ENCODE measurements around the gene PSMB3. TPM values are rescaled to one million over a fixed set of nuclear protein-coding genes. Genes with fewer than 3 reads are reported as not detected.

PSMB3 gene
- total and polyA plus RNA-seq, 9 of the 15 experiments (the other 6 are each of a cell fraction or from before 2014, with no cell fraction given): 460 to 2,775 (median 574) TPM

DNA sequence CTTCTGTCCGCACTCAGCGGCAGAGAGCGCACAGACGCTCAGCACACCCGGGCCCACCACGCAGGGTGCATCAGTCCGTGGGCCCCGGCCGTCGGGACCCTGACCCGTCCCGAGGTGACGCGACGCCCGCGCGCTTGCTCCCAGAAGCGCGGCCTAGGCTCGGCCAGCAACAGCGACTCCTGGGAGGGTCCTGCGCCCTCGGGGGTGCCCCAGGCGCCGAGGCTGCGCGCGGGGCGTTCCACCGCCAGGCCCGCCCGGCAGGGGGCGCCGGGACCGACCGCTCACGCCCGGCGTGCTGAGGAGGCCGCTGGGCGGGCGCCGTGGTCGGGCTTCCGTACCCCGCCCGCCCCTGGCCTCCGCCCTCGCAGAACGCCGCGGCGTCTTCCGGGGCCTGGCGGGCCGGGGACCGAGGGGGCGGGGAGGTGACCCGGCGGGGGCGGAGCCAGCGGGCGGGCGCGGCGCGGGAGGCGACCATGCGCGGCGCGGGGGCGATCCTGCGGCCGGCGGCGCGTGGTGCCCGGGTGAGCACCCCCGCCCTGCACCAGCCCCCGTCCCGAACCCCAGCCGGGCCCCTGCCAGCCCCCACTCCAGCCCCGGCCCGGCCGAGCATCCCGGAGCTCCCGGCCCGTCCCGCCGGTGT, 22.5 kb upstream of the PSMB3 start, which contains the start of gene CISD3 (continued):
- TF ChIP-seq, protein P1, sequence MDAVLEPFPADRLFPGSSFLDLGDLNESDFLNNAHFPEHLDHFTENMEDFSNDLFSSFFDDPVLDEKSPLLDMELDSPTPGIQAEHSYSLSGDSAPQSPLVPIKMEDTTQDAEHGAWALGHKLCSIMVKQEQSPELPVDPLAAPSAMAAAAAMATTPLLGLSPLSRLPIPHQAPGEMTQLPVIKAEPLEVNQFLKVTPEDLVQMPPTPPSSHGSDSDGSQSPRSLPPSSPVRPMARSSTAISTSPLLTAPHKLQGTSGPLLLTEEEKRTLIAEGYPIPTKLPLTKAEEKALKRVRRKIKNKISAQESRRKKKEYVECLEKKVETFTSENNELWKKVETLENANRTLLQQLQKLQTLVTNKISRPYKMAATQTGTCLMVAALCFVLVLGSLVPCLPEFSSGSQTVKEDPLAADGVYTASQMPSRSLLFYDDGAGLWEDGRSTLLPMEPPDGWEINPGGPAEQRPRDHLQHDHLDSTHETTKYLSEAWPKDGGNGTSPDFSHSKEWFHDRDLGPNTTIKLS (IDR thresholded peaks at IDR 0.05; ENCODE audit: borderline replicate concordance, low read depth): 0 out of 2 replicates have a peak, but pooled peaks have one; percentile 37
- TF ChIP-seq CBFB (CRISPR knock-in tag; IDR thresholded peaks at IDR 0.05) (no peak), ZNF23 (CRISPR knock-in tag; IDR thresholded peaks at IDR 0.05) (no peak), SOX6 (IDR thresholded peaks at IDR 0.05) (peak; percentile 51; the same call in 1 of the 2 replicates), CCNT2 (IDR thresholded peaks at IDR 0.05; ENCODE audit: borderline replicate concordance, extremely low read depth, insufficient read length, low read depth, low read length) (peak; percentile 94), GTF2E2 (tag; IDR thresholded peaks at IDR 0.05) (no peak), SIN3B (IDR thresholded peaks at IDR 0.05; ENCODE audit: low read depth) (peak; percentile 65; the same call in 1 of the 2 replicates), THRAP3 (IDR thresholded peaks at IDR 0.05; ENCODE audit: borderline replicate concordance) (no peak), ZNF239 (CRISPR knock-in tag; IDR thresholded peaks at IDR 0.05) (no peak), ELF2 (CRISPR knock-in tag; IDR thresholded peaks at IDR 0.05) (no peak), MTA1 (IDR thresholded peaks at IDR 0.05; ENCODE audit: borderline replicate concordance) (no peak), GABPB2 (CRISPR knock-in tag; conservative IDR thresholded peaks at IDR 0.05) (no peak), PRMT5 (CRISPR knock-in tag; IDR thresholded peaks at IDR 0.05) (no peak), BHLHE40 (IDR thresholded peaks at IDR 0.05; ENCODE audit: low read length) (peak; percentile 75), CXXC5 (CRISPR knock-in tag; IDR thresholded peaks at IDR 0.05) (peak; percentile 95), TRIM28 (IDR thresholded peaks at IDR 0.05) (peak; percentile 43; the same call in 1 of the 2 replicates), TAF9B (IDR thresholded peaks at IDR 0.05; ENCODE audit: partially characterized antibody) (no peak), MTA2 (IDR thresholded peaks at IDR 0.05; ENCODE audit: low read depth) (no peak)
- TF ChIP-seq, protein P2, sequence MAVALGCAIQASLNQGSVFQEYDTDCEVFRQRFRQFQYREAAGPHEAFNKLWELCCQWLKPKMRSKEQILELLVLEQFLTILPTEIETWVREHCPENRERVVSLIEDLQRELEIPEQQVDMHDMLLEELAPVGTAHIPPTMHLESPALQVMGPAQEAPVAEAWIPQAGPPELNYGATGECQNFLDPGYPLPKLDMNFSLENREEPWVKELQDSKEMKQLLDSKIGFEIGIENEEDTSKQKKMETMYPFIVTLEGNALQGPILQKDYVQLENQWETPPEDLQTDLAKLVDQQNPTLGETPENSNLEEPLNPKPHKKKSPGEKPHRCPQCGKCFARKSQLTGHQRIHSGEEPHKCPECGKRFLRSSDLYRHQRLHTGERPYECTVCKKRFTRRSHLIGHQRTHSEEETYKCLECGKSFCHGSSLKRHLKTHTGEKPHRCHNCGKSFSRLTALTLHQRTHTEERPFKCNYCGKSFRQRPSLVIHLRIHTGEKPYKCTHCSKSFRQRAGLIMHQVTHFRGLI (CRISPR knock-in tag; IDR thresholded peaks at IDR 0.05): no peak
- TF ChIP-seq, protein P3, sequence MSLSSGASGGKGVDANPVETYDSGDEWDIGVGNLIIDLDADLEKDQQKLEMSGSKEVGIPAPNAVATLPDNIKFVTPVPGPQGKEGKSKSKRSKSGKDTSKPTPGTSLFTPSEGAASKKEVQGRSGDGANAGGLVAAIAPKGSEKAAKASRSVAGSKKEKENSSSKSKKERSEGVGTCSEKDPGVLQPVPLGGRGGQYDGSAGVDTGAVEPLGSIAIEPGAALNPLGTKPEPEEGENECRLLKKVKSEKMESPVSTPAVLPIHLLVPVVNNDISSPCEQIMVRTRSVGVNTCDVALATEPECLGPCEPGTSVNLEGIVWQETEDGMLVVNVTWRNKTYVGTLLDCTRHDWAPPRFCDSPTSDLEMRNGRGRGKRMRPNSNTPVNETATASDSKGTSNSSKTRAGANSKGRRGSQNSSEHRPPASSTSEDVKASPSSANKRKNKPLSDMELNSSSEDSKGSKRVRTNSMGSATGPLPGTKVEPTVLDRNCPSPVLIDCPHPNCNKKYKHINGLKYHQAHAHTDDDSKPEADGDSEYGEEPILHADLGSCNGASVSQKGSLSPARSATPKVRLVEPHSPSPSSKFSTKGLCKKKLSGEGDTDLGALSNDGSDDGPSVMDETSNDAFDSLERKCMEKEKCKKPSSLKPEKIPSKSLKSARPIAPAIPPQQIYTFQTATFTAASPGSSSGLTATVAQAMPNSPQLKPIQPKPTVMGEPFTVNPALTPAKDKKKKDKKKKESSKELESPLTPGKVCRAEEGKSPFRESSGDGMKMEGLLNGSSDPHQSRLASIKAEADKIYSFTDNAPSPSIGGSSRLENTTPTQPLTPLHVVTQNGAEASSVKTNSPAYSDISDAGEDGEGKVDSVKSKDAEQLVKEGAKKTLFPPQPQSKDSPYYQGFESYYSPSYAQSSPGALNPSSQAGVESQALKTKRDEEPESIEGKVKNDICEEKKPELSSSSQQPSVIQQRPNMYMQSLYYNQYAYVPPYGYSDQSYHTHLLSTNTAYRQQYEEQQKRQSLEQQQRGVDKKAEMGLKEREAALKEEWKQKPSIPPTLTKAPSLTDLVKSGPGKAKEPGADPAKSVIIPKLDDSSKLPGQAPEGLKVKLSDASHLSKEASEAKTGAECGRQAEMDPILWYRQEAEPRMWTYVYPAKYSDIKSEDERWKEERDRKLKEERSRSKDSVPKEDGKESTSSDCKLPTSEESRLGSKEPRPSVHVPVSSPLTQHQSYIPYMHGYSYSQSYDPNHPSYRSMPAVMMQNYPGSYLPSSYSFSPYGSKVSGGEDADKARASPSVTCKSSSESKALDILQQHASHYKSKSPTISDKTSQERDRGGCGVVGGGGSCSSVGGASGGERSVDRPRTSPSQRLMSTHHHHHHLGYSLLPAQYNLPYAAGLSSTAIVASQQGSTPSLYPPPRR (CRISPR knock-in tag; IDR thresholded peaks at IDR 0.05; ENCODE audit: borderline replicate concordance): no peak

All from K562 (cell line).